Measurements from ENCODE around the gene AZIN2. TPM values are rescaled to one million over a fixed set of nuclear protein-coding genes. Genes with fewer than 3 reads are reported as not detected.

AZIN2 gene
- total and polyA plus RNA-seq, 12 donors, result 2.3 to 18.9 (median 10.7) TPM

DNA sequence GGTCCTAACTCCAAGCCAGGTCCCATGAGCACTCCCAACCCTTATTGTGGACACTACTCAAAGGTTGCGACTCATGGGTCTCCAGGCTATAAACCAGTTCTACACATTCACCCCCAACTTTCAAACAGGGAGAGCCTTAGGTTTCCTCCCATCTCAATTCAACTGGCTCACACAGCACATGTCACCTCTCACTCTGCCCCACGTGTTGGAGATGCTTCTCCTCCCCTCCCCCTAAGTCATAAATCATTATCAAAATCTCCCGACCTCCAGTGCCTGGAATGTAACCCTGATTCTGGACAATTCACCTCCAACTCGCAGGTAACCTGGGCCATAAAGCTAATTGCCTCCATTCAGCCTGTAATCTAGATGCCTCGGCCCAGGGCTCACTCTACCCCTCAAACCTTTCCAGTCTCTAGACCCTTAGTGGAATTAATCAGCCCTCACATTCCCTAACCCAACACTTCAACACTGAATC lies 44.9 kb upstream of the AZIN2 start:
- 11 to 13% (median 13%) methylated on average over 5 of the region's 5 CpGs for WGBS, 4 donors
- DNase-seq, result peak in 1 of 7 donors; percentile 21
- H3K27ac ChIP-seq, result peak overlapping the region; percentile 29 to 92 (median 80)
- no peaks in the 10 kb centered on the region for H3K27me3 ChIP-seq
- peaks cover 10 to 36% of the 10 kb centered on the region in 2 donors for H3K4me1 ChIP-seq (replicated peaks in 1 of 2)
- H3K9me3 ChIP-seq (replicated peaks in 1 of 3), result no peaks in the 10 kb centered on the region
- H3K4me3 ChIP-seq, result peak overlapping the region in 3 of 4 donors; percentile 50 to 92 (median 76)
- no peaks in the 10 kb centered on the region for H3K36me3 ChIP-seq (replicated peaks in 1 of 2)
- intact Hi-C loops (cut with DNase I), result no loop called here
- TF ChIP-seq POLR2A (IDR thresholded peaks at IDR 0.05), result no peak
- TF ChIP-seq, protein P1, sequence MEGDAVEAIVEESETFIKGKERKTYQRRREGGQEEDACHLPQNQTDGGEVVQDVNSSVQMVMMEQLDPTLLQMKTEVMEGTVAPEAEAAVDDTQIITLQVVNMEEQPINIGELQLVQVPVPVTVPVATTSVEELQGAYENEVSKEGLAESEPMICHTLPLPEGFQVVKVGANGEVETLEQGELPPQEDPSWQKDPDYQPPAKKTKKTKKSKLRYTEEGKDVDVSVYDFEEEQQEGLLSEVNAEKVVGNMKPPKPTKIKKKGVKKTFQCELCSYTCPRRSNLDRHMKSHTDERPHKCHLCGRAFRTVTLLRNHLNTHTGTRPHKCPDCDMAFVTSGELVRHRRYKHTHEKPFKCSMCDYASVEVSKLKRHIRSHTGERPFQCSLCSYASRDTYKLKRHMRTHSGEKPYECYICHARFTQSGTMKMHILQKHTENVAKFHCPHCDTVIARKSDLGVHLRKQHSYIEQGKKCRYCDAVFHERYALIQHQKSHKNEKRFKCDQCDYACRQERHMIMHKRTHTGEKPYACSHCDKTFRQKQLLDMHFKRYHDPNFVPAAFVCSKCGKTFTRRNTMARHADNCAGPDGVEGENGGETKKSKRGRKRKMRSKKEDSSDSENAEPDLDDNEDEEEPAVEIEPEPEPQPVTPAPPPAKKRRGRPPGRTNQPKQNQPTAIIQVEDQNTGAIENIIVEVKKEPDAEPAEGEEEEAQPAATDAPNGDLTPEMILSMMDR (IDR thresholded peaks at IDR 0.05), result no peak

DNA sequence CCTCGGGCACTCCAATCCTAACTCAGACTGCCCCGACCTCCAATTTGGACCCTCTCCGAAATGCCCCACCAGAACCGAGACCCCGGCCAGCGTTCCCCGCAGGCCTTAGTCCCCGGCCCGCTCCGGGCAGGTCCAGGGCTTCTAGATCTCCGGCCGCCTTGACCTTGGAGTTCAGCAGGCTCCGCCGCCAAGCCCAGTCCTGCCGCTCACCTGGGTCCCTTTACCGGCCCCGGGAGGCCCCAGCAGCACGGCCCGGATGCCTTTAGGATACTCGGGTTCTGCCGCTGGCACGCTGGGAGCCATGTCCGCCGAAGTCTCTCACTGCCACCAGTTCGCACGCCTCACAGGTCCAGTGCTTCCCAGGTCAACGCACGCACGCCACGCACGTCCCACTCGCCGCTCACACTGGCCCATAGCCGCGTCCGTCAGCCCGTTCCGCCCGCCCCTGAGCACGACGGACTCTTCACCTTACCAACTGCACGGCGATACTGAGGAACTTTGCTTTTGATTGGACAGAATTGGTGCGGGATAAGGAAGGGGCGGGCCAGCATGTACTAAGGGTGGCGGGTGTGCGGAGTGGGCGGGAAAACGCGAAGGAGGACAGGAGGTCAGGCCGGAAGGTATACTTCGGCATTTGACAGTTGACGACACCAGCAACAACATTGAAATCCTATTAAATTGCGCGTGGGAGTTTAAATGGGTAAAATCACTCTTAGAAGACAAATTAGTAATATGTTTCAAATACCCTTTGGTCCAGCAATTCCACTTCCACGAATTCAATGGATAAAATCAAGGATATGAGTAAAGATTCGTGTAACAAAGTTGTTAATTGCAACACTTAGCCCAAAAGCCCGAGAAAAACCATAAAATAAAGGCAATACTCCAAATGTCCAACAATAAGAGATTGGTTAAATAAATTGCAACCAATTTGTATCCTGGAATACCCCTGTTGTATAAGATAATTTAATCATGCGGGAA lies 44.1 kb upstream of the AZIN2 start, which contains the start of gene AK2:
AK2 (minus strand) TSS at position 358 of the 978 bp plus-strand sequence; CDS start at position 303, 55 bp downstream.
- peak within 1 kb of the TSS in 3 of 4 donors; percentile 50 to 92 (median 76) for H3K4me3 ChIP-seq
- WGBS, 4 donors, result 3 to 7% (median 5%) methylated on average over 28 to 59 of the region's 59 CpGs
- TF ChIP-seq, protein P1 (IDR thresholded peaks at IDR 0.05), result no peak
- peak; percentile 64 to 83 for TF ChIP-seq POLR2A (IDR thresholded peaks at IDR 0.05)
- DNase-seq, result peak; percentile 96 to 99 (median 98)
- intact Hi-C loops (cut with DNase I), result no loop called here
- H3K4me1 ChIP-seq (replicated peaks in 1 of 2), result peaks cover 10 to 30% of the 10 kb centered on the region in 2 donors
- peak within 1 kb of the TSS; percentile 29 to 92 (median 80) for H3K27ac ChIP-seq
- no peaks in the 10 kb centered on the region for H3K27me3 ChIP-seq
- no peaks in the 10 kb centered on the region for H3K9me3 ChIP-seq (replicated peaks in 1 of 3)
- no peaks in the 10 kb centered on the region for H3K36me3 ChIP-seq (replicated peaks in 1 of 2)

DNA sequence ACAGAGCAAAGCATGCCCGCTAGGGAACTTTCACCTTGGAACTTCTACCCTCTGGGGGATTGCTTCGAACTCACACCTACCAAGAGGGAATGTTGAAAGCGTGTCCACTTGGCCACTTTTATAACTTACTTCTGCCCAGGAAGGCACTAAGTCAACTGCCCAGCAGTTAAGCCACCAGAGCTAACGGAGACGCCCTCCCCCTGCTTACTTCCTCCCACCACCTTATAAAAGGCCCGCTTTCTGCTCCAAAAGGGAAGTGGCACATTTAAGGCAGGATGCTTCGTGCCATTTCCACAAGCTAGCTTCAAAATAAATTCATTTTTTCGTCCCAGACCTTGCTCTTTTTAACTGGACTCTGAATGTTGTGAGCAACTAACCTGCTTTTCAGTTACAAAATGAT lies 41.1 kb upstream of the AZIN2 start:
- intact Hi-C loops (cut with DNase I), result loop anchor here in 1 of 2 donors (10.0 kb wide), 1 partner anchor 105 kb away; no protein-coding TSS in a partner anchor
- no peak overlapping the region for H3K27ac ChIP-seq
- TF ChIP-seq, protein P1 (IDR thresholded peaks at IDR 0.05), result no peak
- no peak for TF ChIP-seq POLR2A (IDR thresholded peaks at IDR 0.05)
- 62 to 71% (median 66%) methylated on average over 8 of the region's 8 CpGs for WGBS, 4 donors
- no peaks in the 10 kb centered on the region for H3K36me3 ChIP-seq (replicated peaks in 1 of 2)
- H3K4me3 ChIP-seq, result no peak overlapping the region
- no peaks in the 10 kb centered on the region for H3K9me3 ChIP-seq (replicated peaks in 1 of 3)
- DNase-seq, result no peak
- H3K27me3 ChIP-seq, result no peaks in the 10 kb centered on the region
- peaks cover 10 to 17% of the 10 kb centered on the region in 2 donors for H3K4me1 ChIP-seq (replicated peaks in 1 of 2)

DNA sequence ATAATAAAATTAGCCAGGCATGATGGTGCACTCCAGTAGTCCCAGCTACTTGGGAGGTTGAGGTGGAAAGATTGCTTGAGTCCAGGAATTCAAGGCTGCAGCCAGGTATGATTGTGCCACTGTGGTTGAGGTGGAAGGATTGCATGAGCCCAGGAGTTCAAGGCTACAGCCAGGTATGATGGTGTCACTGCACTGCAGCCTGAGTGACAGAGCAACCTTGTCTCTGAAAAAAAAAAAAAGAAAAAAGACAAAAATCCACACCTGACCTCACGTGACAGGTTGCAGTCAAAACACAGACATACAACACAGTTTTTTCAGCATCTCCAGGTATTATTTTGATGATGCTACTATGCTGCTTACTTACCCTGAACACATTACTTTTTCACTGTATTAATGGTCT lies 39.9 kb upstream of the AZIN2 start:
- H3K4me1 ChIP-seq (replicated peaks in 1 of 2), result peaks cover 1 to 5% of the 10 kb centered on the region in 2 donors
- H3K9me3 ChIP-seq (replicated peaks in 1 of 3), result no peaks in the 10 kb centered on the region
- DNase-seq, result no peak
- H3K4me3 ChIP-seq, result no peak overlapping the region
- H3K27ac ChIP-seq, result no peak overlapping the region
- TF ChIP-seq, protein P1 (IDR thresholded peaks at IDR 0.05), result no peak
- no peak for TF ChIP-seq POLR2A (IDR thresholded peaks at IDR 0.05)
- H3K27me3 ChIP-seq, result no peaks in the 10 kb centered on the region
- WGBS, 4 donors, result 78 to 94% (median 84%) methylated on average over 1 of the region's 1 CpG
- H3K36me3 ChIP-seq (replicated peaks in 1 of 2), result no peaks in the 10 kb centered on the region
- intact Hi-C loops (cut with DNase I), result loop anchor here in 1 of 2 donors (10.0 kb wide), 1 partner anchor 106 kb away; no protein-coding TSS in a partner anchor

All from adrenal gland (tissue), 12 donors.